Bone marrow (tissue), 2 donors: Measurements from ENCODE around the gene ZNF556.
A peak's percentile ranks its signal among the peaks of the same experiment; 100 is the strongest.

Source experiments
- DNase-seq, 2 donors: peaks; one replicate each; lab custom pipeline; 2025; lab: John Stamatoyannopoulos, UW

The ZNF556 gene

DNA sequence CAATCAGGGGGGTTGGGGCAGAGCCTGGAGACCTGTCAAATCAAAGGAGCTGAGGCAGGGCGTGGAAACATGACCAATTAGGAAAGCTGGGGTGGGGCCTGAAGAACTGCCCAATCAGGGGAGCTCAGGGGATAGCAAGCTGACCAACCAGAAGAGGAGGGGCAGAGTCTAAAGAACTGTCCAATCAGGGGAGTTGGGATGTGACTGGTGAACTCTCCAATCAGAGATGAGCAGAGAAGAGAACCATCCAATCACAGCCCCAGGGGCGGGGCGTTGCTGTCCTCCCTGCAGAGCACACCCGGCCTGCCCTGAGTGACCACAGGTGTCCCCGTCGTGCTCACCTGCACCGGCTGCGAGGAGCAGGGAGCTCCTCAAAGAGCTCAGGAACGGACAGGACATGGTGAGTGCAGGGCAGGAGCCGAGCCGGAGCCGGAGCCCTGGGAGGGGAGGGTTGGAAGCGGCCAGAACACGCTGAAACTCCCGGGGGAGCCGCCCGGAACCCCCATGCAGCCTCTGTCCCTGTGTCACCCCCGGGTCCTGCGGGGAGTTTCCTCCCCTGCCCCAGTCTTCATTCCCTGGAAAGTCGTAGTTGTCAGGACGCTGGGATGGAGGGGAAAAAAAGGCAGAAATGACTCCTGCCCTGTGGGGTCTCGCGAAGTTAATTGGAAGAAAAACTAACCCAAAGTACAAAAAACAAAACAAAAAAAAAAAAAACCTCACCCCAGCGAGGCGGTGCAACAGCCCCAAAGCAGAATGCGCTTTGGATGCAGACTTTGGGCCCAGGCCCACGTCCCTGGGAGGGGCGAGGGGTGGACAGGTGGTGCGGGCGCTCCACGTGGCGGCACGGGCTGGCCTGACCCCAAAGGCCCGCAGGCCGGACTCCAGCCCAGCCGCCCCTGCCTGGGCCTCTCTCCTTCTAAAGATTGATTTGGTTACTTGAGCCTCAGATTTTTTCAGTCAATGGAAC lies at the start of gene ZNF556:
ZNF556 (plus strand) TSS at position 311 of the 967 bp plus-strand sequence; CDS start at position 398, 87 bp downstream.
- DNase-seq: no peak

DNA sequence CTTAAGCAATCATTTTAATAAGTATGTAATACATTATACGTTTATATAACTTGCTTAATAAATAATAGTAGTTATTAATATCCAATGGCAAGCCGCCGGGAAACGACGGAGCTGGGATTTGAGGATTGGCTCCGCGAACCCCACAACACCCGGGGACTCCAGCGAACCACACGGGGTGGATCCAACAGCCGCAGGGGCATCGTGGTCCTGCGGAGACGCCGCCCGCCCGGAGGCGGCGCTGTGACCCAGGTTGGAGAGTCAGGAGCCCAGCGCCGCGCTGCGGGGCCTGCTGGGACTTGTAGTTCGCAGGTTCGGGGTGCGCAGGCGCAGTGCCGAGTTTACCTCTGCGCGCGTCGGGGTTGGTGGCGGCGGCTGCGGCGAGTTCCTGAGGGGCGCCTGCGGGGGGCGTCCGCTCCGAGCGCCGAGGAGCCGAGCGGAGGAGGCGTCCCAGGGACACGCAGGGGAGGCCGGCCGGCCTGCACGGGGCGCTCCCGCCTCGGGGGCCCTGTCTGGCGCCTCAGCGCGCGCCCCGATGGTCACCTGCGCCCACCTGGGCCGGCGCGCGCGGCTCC lies 47.5 kb upstream of the ZNF556 start, which contains the start of gene ZNF554:
ZNF554 (plus strand) TSS at position 329 of the 572 bp plus-strand sequence; CDS start at position 533, 204 bp downstream.
- DNase-seq: peak; percentile 85 to 92

- DNase-seq: no peak
Measured at GRCh38 chr19:2820112-2820702, 46.9 kb upstream of the ZNF556 start.

GRCh38 chr19:2822846-2823245 lies 44.3 kb upstream of the ZNF556 start:
- no peak for DNase-seq

- no peak for DNase-seq
Measured at GRCh38 chr19:2823646-2824045, 43.5 kb upstream of the ZNF556 start.

DNA sequence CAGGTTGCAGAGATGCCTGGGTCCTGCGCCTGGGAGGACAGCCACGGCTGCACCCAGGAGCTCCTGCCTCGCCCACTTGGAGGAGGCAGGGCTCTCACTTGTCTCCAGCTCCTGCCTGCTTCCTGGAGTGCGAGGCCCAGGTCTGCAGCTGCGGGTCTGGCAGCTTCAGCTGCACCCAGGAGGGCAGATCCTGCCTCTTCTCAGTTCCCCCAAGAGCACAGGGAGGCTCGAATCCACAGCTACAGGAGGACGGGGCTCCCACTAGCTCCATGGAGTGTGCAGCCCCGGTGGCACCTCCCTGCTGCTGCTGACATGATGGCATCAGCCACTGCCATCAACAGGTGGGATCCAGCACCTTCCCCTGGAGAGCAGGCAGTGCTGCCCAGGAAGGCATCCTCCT lies 43.0 kb upstream of the ZNF556 start:
- DNase-seq: no peak

GRCh38 chr19:2827022-2827421 lies 40.1 kb upstream of the ZNF556 start:
- DNase-seq: no peak

- no peak for DNase-seq
Measured at GRCh38 chr19:2827840-2828489, 39.2 kb upstream of the ZNF556 start.

- no peak for DNase-seq
Measured at GRCh38 chr19:2834294-2834871, 32.8 kb upstream of the ZNF556 start.

DNA sequence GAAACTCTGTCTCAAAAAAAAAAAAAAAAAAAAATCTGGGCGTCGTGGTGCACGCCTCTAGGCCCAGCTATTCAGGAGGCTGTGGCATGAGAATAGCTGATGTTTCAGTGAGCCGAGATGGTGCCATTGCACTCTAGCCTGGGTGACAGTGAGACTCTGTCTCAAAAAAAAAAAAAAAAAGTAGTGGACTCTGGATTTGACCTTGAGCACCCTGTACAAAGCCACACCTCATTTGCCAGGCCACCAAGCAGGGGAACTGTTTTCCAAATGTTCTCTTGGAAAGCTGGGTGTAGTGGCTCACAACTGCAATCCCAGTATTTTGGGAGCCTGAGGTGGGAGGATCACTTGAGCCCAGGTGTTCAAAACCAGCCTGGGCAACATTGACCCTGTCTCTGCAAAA lies 29.7 kb upstream of the ZNF556 start:
- no peak for DNase-seq

DNA sequence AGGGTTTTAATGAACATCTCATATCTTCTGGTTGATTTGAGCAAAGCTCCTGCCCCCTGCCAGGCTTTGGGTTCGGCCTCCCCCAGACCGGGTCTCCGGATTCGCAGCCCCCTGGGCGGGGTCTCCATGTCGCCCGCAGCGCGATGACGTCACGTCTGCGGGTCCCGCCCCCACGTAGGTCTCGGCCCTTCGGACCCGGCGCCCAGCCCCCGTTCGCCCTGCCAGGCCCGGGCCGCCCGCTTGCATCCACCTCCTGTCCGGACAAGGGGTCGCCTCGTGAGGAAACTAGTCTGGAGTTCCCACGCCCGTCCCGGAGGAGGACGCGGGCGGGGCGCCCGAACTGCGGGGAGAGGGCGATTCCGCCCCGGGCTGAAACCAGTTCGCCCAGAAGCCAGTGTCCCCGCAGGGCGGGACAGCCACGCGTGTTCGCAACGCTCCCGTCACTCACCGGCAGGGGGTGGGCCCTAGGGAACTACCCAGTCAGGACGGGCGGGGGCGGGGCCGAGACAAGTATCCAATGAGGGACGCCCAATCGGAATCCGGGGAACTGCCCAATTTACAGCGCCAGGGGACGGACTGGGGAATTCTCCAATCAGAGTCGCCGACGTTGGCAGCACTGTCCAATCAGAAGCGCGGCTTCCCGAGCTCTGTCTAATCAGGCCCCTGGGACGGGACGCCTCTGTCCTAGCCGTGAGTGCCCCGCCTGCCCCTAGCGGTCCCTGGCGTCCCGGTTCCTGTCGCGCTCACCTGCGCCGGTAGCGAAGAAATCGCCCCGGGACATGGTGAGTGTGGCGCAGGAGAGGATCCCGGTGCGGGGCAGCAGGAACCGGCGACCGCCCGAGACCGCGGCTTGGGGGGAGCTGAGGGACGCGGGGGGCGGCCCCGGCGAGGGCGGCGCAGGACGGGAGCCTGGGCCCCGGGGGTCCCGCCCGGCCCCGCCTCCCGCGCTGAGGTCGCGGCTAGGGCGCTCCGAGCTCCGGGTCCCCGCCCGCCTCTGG lies 26.0 kb upstream of the ZNF556 start, which contains the start of gene ZNF555:
ZNF555 (plus strand) TSS at position 682 of the 998 bp plus-strand sequence; CDS start at position 780, 98 bp downstream.
- peak; percentile 87 to 91 for DNase-seq

DNA sequence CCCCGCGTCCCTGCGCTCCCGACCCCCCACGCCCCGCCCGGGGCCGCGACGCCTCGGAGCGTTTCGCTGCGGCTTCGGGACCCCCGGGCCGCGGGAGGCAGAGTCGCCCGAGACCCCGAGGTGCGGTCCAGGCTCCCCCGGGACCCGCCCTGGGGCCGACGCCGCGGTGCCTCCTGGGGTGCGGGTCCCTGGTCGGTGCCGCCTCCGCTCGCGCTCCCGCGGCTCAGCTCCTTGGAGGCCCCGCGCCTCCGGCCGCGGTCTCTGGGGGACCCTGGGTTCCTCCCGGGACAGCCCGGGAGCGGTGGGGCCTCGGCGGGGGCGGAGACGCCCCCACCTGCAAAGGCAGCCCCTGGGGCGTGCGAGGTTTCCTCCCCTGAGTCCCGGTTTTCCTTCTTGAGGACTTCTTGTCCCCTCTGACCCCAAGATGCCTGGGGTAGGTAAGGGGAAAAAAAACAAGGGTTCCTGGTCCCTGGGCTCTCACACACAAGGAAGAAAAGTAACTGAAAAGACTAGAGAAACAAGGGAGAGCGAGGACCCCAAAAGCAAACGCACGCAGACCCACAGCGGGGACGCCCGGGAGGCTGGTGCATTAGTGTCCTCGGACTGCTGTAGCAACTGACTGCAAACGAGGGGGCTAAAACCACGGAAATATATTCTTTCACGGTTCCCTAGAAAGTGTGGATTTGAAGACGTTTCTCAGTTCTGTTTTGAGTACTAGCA lies 25.1 kb upstream of the ZNF556 start:
- no peak for DNase-seq

- DNase-seq: no peak
Measured at GRCh38 chr19:2845107-2845506, 22.0 kb upstream of the ZNF556 start.

DNA sequence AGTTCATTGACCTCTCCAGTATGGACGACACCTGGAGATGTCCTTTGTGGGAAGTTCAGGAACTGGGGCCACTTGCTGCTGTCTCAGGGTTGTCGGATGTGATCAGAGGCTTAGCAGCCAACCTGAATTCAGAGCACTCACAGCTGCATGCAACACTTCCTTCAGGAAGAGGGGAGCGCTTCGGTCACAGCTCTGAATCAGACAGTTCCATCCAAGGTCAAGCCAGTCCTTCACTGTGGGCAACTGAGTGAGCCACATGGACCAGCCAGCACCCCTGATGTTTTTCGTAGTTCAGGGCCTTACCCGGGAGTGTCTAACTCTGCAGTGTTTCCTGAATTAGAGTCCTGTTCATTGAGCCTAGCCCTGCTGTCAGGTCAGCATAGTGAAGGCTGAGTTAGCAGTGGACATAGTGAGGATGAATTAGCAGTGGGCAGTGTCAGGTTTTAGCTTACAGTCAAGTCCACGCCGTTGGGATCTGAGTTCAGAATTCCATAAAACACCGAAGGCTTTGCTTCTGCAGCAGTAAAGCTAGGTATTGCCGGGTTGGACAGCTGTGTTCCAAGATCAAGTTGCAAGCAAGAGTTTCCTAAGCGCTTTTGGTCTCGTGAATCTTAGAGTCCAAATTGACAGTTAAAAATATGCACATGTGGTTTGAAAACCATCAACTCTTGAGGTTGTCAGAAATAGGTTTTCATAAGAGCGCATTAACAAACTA lies 20.8 kb upstream of the ZNF556 start:
- DNase-seq: no peak

DNA sequence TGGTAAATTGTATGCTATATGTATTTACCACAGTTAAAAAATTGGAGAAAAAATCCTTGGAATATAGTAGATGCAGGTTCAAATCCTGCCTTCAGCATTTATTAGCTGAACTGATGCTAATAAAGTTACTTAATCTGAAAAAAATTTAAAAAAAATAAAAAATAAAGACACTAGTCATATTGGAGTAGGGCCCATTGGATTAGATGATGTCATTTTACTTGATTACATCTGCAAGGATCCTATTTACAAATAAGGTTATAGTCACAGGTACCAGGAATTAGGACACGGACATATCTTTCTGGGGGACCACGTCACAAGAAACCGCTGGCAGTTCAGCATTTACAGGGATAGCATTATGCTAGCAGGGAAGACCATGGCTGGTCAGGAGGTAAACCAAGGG lies 19.6 kb upstream of the ZNF556 start:
- no peak for DNase-seq

DNA sequence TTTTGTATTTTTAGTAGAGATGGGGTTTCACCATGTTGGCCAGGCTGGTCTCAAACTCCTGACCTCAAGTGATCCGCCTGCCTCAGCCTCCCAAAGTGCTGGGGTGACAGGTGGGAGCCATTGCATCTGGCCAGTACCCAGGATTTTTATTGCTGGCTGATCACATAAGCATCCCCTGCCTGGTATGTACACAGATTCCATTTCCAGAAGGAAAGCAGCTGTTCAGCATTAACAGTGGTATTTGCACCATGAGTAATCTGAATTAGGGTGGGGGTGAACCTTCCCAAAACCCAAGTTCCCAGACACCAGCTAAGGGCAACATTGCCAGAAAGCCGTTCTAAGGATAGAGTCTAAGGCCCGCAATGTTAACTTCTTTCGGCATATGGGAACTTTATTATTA lies 18.5 kb upstream of the ZNF556 start:
- no peak for DNase-seq

DNA sequence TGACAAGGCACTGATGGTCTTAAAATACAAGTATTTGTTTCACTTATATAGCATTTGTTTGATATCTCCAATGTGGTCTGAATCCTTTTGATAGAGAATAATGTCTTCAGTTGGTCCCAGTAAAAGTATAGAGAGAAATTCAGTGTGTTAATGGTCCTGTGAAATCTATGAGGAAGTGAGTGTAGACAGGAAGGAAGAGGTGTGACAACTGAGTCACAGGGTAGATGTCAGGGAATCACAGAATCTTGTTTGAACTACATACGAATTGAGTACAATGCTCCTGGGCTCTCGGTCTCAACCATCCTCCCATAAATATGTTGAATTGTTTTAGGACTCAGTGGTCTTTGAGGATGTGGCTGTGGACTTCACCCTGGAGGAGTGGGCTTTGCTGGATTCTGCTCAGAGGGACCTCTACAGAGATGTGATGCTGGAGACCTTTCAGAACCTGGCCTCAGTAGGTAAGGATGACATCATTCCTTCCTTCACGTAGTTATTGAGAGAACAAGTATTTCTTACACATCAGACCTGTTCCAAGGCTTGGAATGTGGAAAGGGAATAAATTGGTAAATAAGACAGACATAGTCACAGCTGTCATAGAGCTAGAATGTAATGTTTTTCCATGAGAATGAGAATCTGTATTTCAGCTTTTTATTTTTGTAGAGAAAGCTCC lies 16.7 kb upstream of the ZNF556 start:
- DNase-seq: no peak

GRCh38 chr19:2852598-2852997 lies 14.5 kb upstream of the ZNF556 start:
- no peak for DNase-seq
